CD4-positive, alpha-beta T cell treated with Interferon gamma for 1 hour (primary cell): Measurements from ENCODE around the gene IL17RA.
A peak's percentile ranks its signal among the peaks of the same experiment; 100 is the strongest.
"Not testable (repeated sequence)": the region's sequence is repeated elsewhere in the genome, so short reads cannot be mapped to it uniquely, and the experiment has no call there.

ENCODE experiments used
- DNase-seq: peaks from one replicate; pipeline ENCODE4 v3.0.0-alpha.2; 2020

The IL17RA gene

GRCh38 chr22:17084554-17085276 lies at the start of gene IL17RA:
Gene IL17RA, plus strand, starts transcription at chr22:17085000. Its CDS starts 92 bp downstream, at chr22:17085092.
- DNase-seq = peak; percentile 90

- no peak for DNase-seq
Measured at GRCh38 chr22:17035246-17035645, 49.6 kb upstream of the IL17RA start.

- not testable (repeated sequence) for DNase-seq
Measured at GRCh38 chr22:17035976-17036841, 48.6 kb upstream of the IL17RA start.

- DNase-seq = not testable (repeated sequence)
Measured at GRCh38 chr22:17036842-17037711, 47.7 kb upstream of the IL17RA start.

GRCh38 chr22:17043521-17043920 lies 41.3 kb upstream of the IL17RA start:
- no peak for DNase-seq

- no peak for DNase-seq
Measured at GRCh38 chr22:17046566-17047348, 38.0 kb upstream of the IL17RA start.

GRCh38 chr22:17047656-17048055 lies 37.1 kb upstream of the IL17RA start:
- no peak for DNase-seq

GRCh38 chr22:17056058-17056457 lies 28.7 kb upstream of the IL17RA start:
- no peak for DNase-seq

GRCh38 chr22:17056807-17057206 lies 28.0 kb upstream of the IL17RA start:
- no peak for DNase-seq

GRCh38 chr22:17057959-17058814 lies 26.6 kb upstream of the IL17RA start:
- peak; percentile 18 for DNase-seq

GRCh38 chr22:17060126-17060525 lies 24.7 kb upstream of the IL17RA start:
- no peak for DNase-seq

- no peak for DNase-seq
Measured at GRCh38 chr22:17063411-17064106, 21.2 kb upstream of the IL17RA start.

GRCh38 chr22:17064498-17065100 lies 20.2 kb upstream of the IL17RA start:
- DNase-seq = no peak

- DNase-seq = no peak
Measured at GRCh38 chr22:17065433-17065832, 19.4 kb upstream of the IL17RA start.

GRCh38 chr22:17072877-17073276 lies 11.9 kb upstream of the IL17RA start:
- DNase-seq = no peak

GRCh38 chr22:17074648-17075002 lies 10.2 kb upstream of the IL17RA start:
- no peak for DNase-seq

GRCh38 chr22:17077255-17077654 lies 7.5 kb upstream of the IL17RA start:
- DNase-seq = no peak

GRCh38 chr22:17079572-17079971 lies 5.2 kb upstream of the IL17RA start:
- no peak for DNase-seq

GRCh38 chr22:17083255-17083654 lies 1.5 kb upstream of the IL17RA start:
- no peak for DNase-seq

GRCh38 chr22:17083811-17084441 lies 874 bp upstream of the IL17RA start:
- no peak for DNase-seq
